HUES64 (cell line): ENCODE results near the gene SLC24A2.

Source experiments
- H3K27ac ChIP-seq: 2 replicates; pipeline ENCODE4 v1.7.0; 2013; ENCODE audit warnings: low read depth, low read length, inconsistent platforms
- H3K27me3 ChIP-seq: 2 replicates; pipeline ENCODE4 v1.6.1; 2013; ENCODE audit warnings: mild to moderate bottlenecking, low read length; ENCODE audit not compliant: insufficient read depth
- H3K36me3 ChIP-seq: 2 replicates; pipeline ENCODE4 v1.6.1; 2013; ENCODE audit warnings: mild to moderate bottlenecking, low read length; ENCODE audit not compliant: insufficient read depth
- H3K4me1 ChIP-seq: 2 replicates; pipeline ENCODE4 v1.6.1; 2013; ENCODE audit warnings: mild to moderate bottlenecking, low read length, moderate library complexity; ENCODE audit not compliant: insufficient read depth
- H3K4me3 ChIP-seq: 2 replicates; pipeline ENCODE4 v1.5.1; 2013; ENCODE audit warnings: mild to moderate bottlenecking, low read length, moderate library complexity
- H3K9ac ChIP-seq: 2 replicates; pipeline ENCODE4 v1.6.1; 2013; ENCODE audit warnings: mild to moderate bottlenecking, low read depth, low read length
- H3K9me3 ChIP-seq: 2 replicates; pipeline ENCODE4 v1.6.1; 2013; ENCODE audit warnings: low read depth, low read length; ENCODE audit not compliant: insufficient read depth
- WGBS: fragments of 150-250, 120-280 bp; methylation state at CpG from one replicate; pipeline ENCODE4 v1.1.7; 2013; ENCODE audit warnings: missing lambda C conversion rate; 5-methylcytosine and 5-hydroxymethylcytosine counted together

Gene SLC24A2

DNA sequence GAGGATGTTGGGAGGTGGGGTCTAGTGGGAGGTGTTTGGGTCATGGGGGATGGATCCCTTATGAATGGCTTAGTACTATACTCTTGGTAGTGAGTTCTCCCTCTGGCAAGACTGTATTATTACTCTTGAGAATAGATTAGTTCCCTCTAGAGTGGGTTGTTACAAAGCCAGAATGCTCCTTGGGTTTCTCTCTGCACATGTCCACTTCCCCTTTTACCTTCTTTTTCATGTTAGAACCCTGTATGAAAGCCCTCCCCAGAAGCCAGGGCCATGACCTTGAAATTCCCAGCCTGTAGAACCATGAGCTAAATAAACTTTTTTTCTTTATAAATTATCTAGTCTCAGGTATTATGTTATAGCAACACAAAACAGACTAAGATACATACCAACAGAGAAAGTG, 31.1 kb downstream of the SLC24A2 start:
- H3K27ac ChIP-seq, result no peak overlapping the region
- H3K4me1 ChIP-seq, result no peaks in the 10 kb centered on the region
- no peak overlapping the region for H3K4me3 ChIP-seq
- no peaks in the 10 kb centered on the region for H3K27me3 ChIP-seq
- H3K36me3 ChIP-seq, result no peaks in the 10 kb centered on the region
- no peaks in the 10 kb centered on the region for H3K9me3 ChIP-seq
- H3K9ac ChIP-seq, result no peak overlapping the region

GRCh38 chr9:19754921-19755320, 33.9 kb downstream of the SLC24A2 start:
- 90% methylated on average over 2 of the region's 2 CpGs for WGBS
- no peak overlapping the region for H3K27ac ChIP-seq
- H3K9me3 ChIP-seq, result no peaks in the 10 kb centered on the region
- H3K9ac ChIP-seq, result no peak overlapping the region
- no peaks in the 10 kb centered on the region for H3K27me3 ChIP-seq
- no peak overlapping the region for H3K4me3 ChIP-seq
- no peaks in the 10 kb centered on the region for H3K4me1 ChIP-seq
- H3K36me3 ChIP-seq, result no peaks in the 10 kb centered on the region

GRCh38 chr9:19748278-19749126, 40.3 kb downstream of the SLC24A2 start:
- Histone ChIP-seq H3K4me3 (no peak overlapping the region), H3K27ac (peak overlapping the region; percentile 7; the same call in 1 of the 2 replicates), H3K9ac (no peak overlapping the region), H3K4me1 (peaks cover 13% of the 10 kb centered on the region), H3K9me3 (no peaks in the 10 kb centered on the region), H3K27me3 (no peaks in the 10 kb centered on the region), H3K36me3 (no peaks in the 10 kb centered on the region)
- WGBS, result 68% methylated on average over 4 of the region's 4 CpGs

GRCh38 chr9:19746223-19746622, 42.6 kb downstream of the SLC24A2 start:
- Histone ChIP-seq H3K9me3 (no peaks in the 10 kb centered on the region), H3K36me3 (no peaks in the 10 kb centered on the region), H3K4me1 (peaks cover 25% of the 10 kb centered on the region), H3K4me3 (no peak overlapping the region), H3K9ac (no peak overlapping the region), H3K27me3 (no peaks in the 10 kb centered on the region), H3K27ac (no peak overlapping the region)
- WGBS, result no CpG with 5 or more reads among the region's 2 CpGs

GRCh38 chr9:19741178-19741577, 47.7 kb downstream of the SLC24A2 start:
- 85% methylated on average over 4 of the region's 4 CpGs for WGBS
- Histone ChIP-seq H3K27me3 (no peaks in the 10 kb centered on the region), H3K4me1 (peaks cover 17% of the 10 kb centered on the region), H3K4me3 (no peak overlapping the region), H3K9ac (no peak overlapping the region), H3K27ac (no peak overlapping the region), H3K9me3 (no peaks in the 10 kb centered on the region), H3K36me3 (no peaks in the 10 kb centered on the region)
